Vagina (tissue), 2 donors: Measurements from ENCODE around the gene PTMA. TPM values are rescaled to one million over a fixed set of nuclear protein-coding genes. Genes with fewer than 3 reads are reported as not detected.

Experiments used
- DNase-seq, 2 donors: peaks; one replicate each; pipeline ENCODE4 v3.0.0-alpha.2; 2017; ENCODE audit errors: extremely low spot score in 2 of 2
- H3K27ac ChIP-seq: fragments of 200-600 bp; sonication (generic); one replicate; pipeline ENCODE4 v1.5.1; 2019
- H3K27me3 ChIP-seq: fragments of 200-600 bp; sonication (generic); one replicate; pipeline ENCODE4 v1.5.1; 2019
- H3K36me3 ChIP-seq, 2 donors: fragments of 200-600 bp; sonication (generic); one replicate each; pipeline ENCODE4 v1.5.1; 2017 to 2019
- H3K4me1 ChIP-seq: fragments of 200-600 bp; sonication (generic); one replicate; pipeline ENCODE4 v1.5.1; 2019
- H3K4me3 ChIP-seq, 2 donors: fragments of 200-600 bp; sonication (generic); 1 replicate in 1 of 2; 2 replicates in 1 of 2; pipeline ENCODE4 v1.5.1; 2016 to 2019
- H3K9me3 ChIP-seq: fragments of 200-600 bp; sonication (generic); one replicate; pipeline ENCODE4 v1.5.1; 2019
- POLR2A ChIP-seq, 2 donors: fragments of 450-650 bp; IDR thresholded peaks; one replicate each; pipeline ENCODE4 v1.6.1; 2017; ENCODE audit warnings: antibody characterized with exemption in 2 of 2, mild to moderate bottlenecking in 2 of 2, moderate library complexity in 2 of 2
- POLR2AphosphoS5 ChIP-seq, 2 donors: sonication (generic); formaldehyde crosslinking; IDR thresholded peaks; one replicate each; pipeline ENCODE4 v1.9.0; 2017; ENCODE audit warnings: antibody characterized with exemption in 2 of 2, mild to moderate bottlenecking in 2 of 2, low read depth in 1 of 2; ENCODE audit not compliant: insufficient read depth in 1 of 2
- intact Hi-C: fragments of 100-400 bp; cut with DNase I; formaldehyde crosslinking; loops from one replicate; pipeline ENCODE4 v1.15.1; 2023
- small RNA-seq: library from RNA; depleted of rRNA; stranded (forward); fragments of <200 nt; gene quantifications from one replicate; pipeline ENCODE3, GENCODE V24; 2016
- total RNA-seq: library from RNA; depleted of rRNA; stranded (reverse); fragments of >200 nt; gene quantifications from one replicate; pipeline ENCODE4 v1.2.3, GENCODE V29; 2016
- TF ChIP-seq, protein P1 (sequence below), 3 experiments: fragments of 450-650 bp in 2 of 3; fragments of 200-600 bp in 1 of 3; sonication (generic) in 1 of 3; IDR thresholded peaks; one replicate each; pipeline ENCODE4 v1.5.1; 2017 to 2019; ENCODE audit warnings: antibody characterized with exemption in 3 of 3, mild to moderate bottlenecking in 2 of 3, moderate library complexity in 2 of 3

The PTMA gene
- total RNA-seq, 1 donor from 2014 or later: 536 TPM

DNA sequence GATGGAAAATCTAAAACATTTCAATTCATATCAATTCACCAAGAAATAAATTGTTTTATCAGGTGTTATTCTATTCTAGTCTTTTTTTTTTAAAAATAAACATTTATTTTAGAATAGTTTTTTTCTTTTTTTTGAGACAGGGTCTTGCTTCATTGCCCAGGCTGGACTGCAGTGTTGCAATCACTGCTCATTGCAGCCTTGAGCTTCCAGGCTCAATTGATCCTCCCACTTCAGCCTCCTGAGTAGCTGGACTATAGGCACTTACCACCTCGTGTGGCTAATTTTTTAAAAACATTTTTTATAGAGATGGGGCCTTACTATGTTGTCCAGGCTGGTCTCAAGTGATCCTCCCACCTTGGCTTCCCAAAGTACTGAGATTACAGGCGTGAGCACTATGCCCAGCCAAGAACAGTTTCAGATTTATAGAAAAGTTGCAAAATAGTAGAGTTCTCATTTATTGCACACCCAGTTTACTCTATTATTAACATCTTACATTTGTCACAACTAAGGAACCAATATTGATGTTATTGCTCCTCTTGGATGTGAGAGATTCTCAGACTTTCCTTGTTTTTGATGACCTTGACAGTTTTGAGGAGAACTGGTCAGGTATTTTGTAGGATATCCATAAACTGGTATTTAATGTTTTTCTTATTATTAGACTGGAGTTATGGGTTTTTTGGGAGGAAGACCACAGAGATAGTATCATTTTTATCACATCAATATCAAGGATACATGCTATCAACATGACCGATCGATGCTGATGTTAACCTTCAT is 42.9 kb downstream of the PTMA start:
- Histone ChIP-seq H3K27ac (no peak overlapping the region), H3K36me3 (no peaks in the 10 kb centered on the region), H3K9me3 (no peaks in the 10 kb centered on the region), H3K4me1 (no peaks in the 10 kb centered on the region), H3K4me3 (no peak overlapping the region), H3K27me3 (no peaks in the 10 kb centered on the region)
- TF ChIP-seq, protein P1, sequence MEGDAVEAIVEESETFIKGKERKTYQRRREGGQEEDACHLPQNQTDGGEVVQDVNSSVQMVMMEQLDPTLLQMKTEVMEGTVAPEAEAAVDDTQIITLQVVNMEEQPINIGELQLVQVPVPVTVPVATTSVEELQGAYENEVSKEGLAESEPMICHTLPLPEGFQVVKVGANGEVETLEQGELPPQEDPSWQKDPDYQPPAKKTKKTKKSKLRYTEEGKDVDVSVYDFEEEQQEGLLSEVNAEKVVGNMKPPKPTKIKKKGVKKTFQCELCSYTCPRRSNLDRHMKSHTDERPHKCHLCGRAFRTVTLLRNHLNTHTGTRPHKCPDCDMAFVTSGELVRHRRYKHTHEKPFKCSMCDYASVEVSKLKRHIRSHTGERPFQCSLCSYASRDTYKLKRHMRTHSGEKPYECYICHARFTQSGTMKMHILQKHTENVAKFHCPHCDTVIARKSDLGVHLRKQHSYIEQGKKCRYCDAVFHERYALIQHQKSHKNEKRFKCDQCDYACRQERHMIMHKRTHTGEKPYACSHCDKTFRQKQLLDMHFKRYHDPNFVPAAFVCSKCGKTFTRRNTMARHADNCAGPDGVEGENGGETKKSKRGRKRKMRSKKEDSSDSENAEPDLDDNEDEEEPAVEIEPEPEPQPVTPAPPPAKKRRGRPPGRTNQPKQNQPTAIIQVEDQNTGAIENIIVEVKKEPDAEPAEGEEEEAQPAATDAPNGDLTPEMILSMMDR (IDR thresholded peaks at IDR 0.05): no peak
- TF ChIP-seq POLR2A (IDR thresholded peaks at IDR 0.05) (no peak), POLR2AphosphoS5 (IDR thresholded peaks at IDR 0.05; ENCODE audit: insufficient read depth in 1 of 2, low read depth in 1 of 2) (no peak)
- DNase-seq: no peak
- intact Hi-C loops: no loop called here

DNA sequence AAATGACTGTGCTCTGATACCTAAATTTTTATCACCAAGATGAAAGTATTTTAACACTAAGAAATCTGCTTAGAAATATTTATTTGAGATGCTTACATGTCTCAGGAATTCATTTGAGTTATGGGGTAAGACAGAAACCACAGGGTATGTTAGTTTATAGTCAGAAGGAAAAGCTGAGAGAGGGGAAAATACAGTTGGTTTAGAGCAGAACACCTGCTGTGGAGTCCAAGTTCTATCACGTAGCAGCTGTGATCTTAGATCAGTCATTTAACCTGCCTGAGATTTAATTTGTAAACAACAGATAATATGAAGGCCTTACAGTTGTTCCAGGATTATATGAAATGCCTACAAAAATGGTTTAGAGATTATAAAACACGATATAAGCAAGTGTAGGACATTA is 43.7 kb downstream of the PTMA start:
- no peaks in the 10 kb centered on the region for H3K4me1 ChIP-seq
- H3K27ac ChIP-seq: no peak overlapping the region

DNA sequence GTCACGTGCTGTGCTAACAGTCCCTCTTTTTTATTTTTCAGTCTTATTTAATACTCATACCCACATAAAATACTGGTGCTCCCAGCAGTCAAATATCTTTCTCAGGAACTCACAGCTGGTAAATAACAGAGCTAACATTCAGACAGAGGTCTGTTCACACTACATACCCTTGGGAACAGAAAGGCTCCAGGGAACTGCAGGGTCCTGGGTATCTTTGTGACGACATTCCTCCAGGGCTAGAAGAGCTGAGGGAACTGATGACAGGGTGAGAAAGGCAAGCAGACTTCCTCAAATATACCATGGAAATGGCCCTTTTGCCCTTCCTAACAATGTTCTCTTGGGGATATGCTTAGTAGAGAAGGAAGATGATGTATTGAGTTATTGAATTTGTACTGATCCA is 53.4 kb downstream of the PTMA start:
- Histone ChIP-seq H3K36me3 (no peaks in the 10 kb centered on the region), H3K27me3 (no peaks in the 10 kb centered on the region), H3K9me3 (no peaks in the 10 kb centered on the region), H3K4me3 (no peak overlapping the region), H3K4me1 (no peaks in the 10 kb centered on the region), H3K27ac (no peak overlapping the region)
- intact Hi-C loops: no loop called here
- DNase-seq: no peak
- TF ChIP-seq, protein P1 (IDR thresholded peaks at IDR 0.05): no peak
- no peak for TF ChIP-seq POLR2A (IDR thresholded peaks at IDR 0.05)

More for the DNA sequence above, 43.7 kb downstream of the PTMA start:
- no peak for DNase-seq
- no peaks in the 10 kb centered on the region for H3K9me3 ChIP-seq
- no peaks in the 10 kb centered on the region for H3K36me3 ChIP-seq
- intact Hi-C loops: no loop called here
- H3K27me3 ChIP-seq: no peaks in the 10 kb centered on the region
- TF ChIP-seq, protein P1 (IDR thresholded peaks at IDR 0.05): no peak
- TF ChIP-seq POLR2AphosphoS5 (IDR thresholded peaks at IDR 0.05; ENCODE audit: insufficient read depth in 1 of 2, low read depth in 1 of 2) (no peak), POLR2A (IDR thresholded peaks at IDR 0.05) (no peak)
- no peak overlapping the region for H3K4me3 ChIP-seq

Small RNA genes lying within 50 kb of the gene (small RNA-seq; reads per million reads assigned to genes)
- gene RF00015: not detected

Other genes with a start within 250 kb of the PTMA start
- gene NCL, start 244.0 kb upstream of the PTMA start, total RNA-seq: 348 TPM
- not detected for gene NMUR1, start 178.1 kb upstream of the PTMA start, total RNA-seq
- not detected for gene TEX44, start 115.7 kb upstream of the PTMA start, total RNA-seq
- 23.6 TPM for gene PDE6D, start 72.8 kb downstream of the PTMA start, total RNA-seq
- gene COPS7B, start 77.9 kb downstream of the PTMA start, total RNA-seq: 21.1 TPM
- 16.0 TPM for gene NPPC, start 217.9 kb downstream of the PTMA start, total RNA-seq